Measurements from ENCODE around the gene CREB5.

DNA sequence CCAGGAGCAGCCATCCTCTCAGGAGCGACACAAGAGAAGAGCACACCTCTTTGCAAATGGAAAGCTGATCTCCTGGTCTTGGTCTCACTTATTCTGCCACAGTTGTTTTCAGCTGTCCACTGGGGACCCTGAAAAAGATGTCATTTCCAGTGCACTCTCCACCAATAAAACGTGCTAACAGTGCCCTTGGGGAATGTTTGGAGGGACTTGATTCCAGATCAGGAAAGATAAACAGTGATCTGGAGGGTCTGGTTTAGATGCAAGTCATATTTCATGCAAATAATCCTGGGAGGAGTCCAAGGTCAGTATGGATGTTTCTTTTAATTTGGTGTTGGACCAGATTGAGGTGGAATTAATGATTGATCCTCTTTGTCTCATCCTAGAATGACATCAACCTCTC is 185.0 kb downstream of the CREB5 start:
- TF ChIP-seq NANOG (IDR thresholded peaks at IDR 0.05; ENCODE audit: borderline replicate concordance) (no peak), JUNB (IDR thresholded peaks at IDR 0.05; ENCODE audit: unreplicated experiment) (no peak)
- TF ChIP-seq, protein P1, sequence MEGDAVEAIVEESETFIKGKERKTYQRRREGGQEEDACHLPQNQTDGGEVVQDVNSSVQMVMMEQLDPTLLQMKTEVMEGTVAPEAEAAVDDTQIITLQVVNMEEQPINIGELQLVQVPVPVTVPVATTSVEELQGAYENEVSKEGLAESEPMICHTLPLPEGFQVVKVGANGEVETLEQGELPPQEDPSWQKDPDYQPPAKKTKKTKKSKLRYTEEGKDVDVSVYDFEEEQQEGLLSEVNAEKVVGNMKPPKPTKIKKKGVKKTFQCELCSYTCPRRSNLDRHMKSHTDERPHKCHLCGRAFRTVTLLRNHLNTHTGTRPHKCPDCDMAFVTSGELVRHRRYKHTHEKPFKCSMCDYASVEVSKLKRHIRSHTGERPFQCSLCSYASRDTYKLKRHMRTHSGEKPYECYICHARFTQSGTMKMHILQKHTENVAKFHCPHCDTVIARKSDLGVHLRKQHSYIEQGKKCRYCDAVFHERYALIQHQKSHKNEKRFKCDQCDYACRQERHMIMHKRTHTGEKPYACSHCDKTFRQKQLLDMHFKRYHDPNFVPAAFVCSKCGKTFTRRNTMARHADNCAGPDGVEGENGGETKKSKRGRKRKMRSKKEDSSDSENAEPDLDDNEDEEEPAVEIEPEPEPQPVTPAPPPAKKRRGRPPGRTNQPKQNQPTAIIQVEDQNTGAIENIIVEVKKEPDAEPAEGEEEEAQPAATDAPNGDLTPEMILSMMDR (conservative IDR thresholded peaks at IDR 0.05; ENCODE audit: low read depth in 2 of 2) = no peak
